SHP77 (cell line): ENCODE data around the gene SOX30.

ENCODE experiments used
- DNase-seq, 2 experiments: peaks; one replicate each; lab custom pipeline; 2025; lab: John Stamatoyannopoulos, UW

SOX30 gene

DNA sequence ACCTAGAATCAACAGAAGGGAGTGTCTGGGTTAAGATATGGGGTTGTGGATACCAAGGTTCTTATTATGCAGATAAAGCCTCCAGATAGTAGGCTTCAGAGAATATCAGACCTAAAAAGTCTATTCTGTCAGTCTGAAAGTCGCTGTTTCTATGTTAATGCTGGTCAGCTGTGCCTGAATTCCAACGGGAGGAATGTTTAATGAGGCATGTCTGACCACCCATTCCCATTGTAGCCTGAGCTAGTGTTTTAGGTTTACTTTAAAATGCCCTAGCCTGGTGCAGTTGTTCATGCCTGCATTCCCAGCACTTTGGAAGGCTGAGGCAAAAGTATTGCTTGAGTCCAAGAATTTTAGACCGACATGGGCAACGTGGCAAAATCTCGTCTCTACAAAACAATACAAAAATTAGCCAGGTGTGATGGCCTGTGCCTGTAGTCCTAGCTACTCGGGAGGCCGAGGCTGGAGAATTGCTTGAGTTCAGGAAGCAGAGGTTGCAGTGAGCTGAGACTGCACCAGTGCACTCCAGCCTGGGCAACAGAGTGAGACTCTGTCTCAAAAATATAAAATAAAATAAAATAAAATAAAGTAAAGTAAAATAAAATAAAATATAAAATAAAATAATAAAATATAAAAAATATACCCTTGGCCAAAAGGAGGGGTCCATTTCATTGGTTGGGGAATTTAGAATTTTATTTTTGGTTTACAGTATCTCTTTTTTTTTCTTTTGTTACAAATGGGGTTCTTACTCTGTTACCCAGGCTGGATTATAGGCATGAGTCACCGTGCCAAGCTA lies 7.8 kb upstream of the SOX30 start:
- DNase-seq, result no peak

- DNase-seq, result no peak
These were observed 6.7 kb upstream of the SOX30 start for GRCh38 chr5:157658893-157659292.

DNA sequence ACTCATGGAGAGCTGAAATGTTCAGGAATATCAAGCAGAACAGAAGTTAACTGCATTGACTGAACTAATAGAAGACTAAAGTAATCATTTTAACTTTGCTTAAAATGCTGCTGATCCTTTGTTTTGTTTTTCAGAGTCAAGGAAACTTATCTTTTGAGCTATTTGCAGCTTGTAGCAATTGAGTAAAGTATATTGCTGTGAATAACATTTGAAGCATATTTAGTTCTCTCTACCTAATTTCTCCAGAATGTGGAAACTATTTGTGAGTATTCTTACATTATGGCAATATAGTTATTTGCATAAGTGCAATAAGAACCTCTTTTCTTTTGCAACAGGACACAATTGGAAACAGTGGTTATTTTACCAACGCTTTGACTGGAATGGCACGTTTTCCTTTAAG lies 5.3 kb upstream of the SOX30 start:
- DNase-seq, result no peak

DNA sequence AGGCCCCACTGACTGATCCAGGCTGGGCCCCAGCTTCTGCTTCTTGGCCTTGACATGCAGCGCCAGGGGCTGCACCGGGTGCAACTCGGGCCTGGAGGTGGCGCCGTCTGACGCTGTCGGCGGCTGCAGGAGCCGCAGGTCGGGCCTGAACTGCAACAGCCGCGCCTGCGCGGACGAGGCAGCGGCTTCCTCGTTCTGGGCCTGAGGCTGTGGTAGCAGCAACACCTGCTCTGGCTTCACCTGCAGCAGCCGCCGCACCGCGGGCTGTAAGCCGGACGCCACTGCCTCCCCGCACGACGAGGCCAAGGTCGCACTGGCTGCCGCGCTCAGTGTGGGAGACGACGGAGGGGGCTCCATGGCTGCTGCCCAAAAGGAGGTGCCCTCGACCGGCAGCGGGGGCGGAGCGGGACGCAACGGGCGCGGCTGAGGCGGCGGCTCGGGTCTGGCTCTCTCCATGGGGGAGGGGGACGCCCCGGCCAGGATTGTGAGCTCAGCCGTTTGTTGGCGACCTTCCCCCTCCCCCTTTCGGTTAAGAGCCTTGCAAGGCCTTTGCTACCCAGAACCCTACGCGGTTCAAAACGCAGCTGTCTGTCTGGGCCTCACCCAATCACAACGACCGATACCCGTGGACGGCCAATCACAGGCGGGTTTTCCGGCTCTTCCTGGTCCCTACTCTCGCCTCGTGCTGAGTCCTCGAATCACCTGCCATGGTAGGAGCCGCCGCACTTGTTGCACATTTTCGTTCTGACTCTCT lies 438 bp downstream of the SOX30 start:
- DNase-seq, result no peak

DNA sequence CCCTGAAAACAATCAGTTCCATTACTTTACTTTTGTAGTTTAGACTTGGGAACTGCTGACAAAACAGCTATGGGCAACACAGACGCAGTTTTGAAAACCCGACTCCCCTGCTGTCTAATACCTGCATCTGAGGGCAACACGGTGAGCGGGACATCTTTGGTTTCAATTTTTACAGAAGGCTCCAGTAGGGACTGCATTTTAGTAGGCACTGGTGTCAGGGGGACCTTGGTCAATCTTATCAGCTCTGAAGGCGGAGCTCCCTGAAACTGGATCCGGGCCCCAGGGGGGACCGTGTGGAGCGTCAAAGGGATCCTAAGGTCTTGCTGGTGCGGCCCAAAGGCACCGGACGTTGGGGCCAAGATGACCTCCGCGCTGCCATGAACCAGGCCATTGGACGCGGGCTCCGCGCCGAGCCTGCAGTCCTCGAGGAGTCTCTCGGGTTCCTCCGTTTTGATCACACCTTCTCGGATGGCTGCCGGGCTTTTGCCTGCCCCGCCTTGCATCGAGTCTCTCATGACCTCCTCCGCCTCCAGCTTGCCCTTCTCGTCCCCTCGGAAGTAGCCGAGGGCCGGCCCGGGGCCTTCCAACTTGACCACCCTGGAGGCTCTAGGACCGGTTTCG lies 1.1 kb downstream of the SOX30 start:
- no peak for DNase-seq

GRCh38 chr5:157649101-157649500 lies 3.1 kb downstream of the SOX30 start:
- DNase-seq, result no peak

DNA sequence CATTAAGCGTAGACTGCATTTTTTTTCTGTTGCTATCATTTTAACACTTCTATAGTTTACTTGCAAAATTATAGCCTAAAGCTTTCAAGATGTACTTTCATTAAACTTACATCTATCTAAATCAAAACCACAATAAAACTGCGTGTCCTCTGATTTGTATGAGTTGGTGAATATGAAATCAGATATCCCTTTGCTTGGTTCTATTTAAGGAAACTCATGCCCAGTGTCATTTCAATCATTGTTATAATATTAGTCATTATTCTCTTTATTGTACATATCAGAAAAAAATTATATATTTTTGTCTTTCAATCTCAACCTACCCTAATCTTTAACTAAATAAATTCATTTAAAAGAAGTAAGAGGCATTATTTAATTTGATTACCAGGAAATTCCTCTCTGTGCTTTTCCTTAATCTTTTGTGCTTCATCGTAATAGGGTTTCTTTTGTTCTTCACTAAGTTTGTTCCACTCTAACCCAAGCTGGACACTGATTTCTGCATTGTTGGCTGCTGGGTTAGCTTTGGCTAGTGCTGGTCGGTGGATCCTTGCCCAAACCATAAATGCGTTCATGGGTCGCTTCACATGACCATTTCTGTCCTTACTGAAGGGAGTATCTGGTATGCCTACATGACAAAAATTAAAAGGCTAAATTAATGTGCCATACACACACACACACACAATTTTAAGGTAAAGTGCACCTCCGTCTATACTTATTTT lies 3.8 kb downstream of the SOX30 start:
- no peak for DNase-seq

GRCh38 chr5:157640406-157641066 lies 11.7 kb downstream of the SOX30 start:
- DNase-seq, result no peak

GRCh38 chr5:157630341-157630740 lies 21.9 kb downstream of the SOX30 start:
- no peak for DNase-seq

GRCh38 chr5:157626831-157627230 lies 25.4 kb downstream of the SOX30 start:
- no peak for DNase-seq

- no peak for DNase-seq
These were observed 28.1 kb downstream of the SOX30 start for GRCh38 chr5:157624144-157624543.

- DNase-seq, result no peak
These were observed 31.5 kb downstream of the SOX30 start for GRCh38 chr5:157620776-157621175.

DNA sequence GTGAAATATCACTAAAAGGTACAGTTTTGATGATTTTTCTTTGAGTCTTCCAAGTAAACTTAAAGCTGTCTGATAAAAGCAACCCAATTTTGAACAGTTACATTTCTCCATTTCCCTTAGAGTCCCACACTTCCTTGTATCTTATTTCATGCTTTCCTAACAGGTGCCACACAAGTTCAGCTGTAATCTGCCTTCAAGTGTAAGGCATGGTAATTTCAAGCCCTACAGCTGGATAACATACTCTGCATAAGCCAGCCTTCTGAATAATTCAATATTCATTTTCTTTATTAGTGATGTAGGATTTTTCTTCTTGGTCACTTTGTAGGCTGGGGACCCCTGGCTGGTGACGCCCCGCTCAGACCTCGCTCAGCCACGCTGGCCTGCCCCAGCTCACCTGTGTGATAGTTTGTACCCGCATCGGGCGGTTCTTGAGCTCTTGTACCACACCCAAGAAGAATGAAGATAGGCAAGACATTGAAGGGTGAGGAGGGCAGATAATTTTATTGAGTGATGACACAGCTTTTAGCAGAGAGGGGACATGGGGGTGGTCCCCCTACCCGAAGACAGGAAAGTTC lies 34.0 kb downstream of the SOX30 start:
- DNase-seq, result no peak

DNA sequence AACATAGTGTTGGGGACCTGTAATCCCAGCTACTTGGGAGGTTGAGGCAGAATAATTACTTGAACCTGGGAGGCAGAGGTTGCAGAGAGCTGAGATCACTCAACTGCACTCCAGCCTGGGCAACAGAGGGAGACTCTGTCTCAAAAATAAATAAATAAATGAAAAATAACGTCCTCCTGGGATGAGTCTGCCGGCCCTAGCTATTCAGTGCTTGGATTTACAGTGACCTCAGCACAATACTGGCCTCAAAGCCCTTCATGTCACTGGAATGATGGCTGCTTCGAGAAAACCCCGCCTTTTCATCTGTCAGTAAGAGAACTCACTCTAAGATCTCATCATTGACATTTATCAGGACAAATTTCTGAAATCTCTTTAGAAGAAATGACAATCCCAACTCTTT lies 35.5 kb downstream of the SOX30 start:
- DNase-seq, result no peak

DNA sequence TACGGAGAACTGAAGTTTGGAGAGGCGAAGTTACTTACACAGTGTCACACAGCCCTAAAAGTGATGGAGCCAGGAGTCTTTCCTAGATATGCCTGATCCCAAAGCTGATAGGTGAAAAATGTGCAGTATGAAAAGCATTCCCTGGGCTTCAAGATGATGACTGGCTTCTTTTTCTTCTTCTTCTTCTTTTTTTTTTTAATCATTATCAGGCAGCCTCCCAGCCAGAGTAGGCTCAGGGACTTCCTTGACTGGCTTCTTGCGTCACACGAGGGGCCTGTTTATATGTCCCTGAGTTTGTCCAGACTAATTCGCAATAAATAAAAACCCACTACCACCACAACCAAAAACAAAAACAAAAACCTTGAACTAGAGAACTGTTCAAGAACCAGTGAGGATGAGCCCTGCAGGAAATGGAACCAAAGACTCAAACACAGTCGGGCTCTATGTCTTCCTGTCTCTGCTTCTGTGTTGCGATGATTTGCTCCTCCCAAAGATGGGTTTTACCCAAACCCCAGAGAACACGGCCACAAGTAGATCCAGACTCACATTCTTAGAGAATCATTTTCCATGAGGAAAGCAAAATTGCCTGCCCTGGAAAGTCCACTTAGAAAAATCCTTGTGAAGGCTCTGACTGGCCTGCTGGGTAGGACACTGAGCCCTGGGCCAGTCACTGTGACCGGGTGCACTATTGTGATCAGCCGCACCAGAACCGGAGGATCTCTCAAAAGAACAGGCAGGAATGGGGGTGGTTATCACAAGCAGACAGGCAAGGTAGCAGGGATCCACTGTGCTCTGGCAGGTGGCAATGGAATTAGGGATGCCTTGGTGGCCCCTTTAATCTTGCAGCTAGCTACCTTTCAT lies 38.6 kb downstream of the SOX30 start:
- no peak for DNase-seq

- DNase-seq, result no peak
These were observed 39.7 kb downstream of the SOX30 start for GRCh38 chr5:157612581-157612980.

DNA sequence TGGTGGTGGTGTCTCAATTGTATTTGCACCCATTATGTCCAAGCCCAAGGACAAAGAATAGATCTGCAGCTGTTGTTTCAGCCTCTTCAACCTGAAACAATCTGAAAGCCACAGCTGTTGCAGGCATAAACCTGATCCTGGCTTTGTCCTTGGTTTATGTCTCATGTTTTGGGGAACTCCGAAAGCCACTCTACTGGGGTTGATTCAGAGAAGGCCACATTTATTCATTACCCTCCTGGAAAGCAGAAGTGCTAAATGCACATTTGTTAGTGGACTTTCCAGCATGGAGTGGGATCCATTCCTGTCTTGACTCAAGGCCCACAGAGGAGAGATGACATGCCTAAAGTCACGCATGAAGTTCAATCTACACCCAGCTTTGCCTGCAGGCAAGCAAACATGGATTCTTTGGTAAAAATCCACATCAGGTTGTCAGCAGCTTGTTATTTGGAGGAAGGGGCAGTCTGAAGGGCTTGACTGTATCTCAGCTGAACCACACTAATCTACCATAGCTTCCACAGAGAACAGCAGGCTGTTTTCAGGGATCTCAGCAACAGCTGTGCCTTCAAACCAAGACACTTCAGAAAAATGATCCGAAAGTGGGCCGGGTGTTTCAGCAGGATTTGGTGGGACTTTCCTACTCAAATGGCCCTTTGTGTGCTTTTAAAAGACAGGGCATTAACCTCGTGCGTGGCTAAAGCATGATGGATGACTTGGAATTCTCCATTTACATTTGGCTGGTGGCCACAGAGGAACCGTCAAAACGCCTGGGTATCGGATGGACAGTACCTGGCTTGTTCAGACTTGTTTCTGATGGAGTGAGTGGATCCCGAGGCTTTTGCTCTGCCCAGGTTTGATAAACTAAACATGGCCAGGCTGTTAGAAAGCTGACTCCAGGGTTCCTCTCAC lies 40.4 kb downstream of the SOX30 start:
- peak; percentile 46 to 71 for DNase-seq

DNA sequence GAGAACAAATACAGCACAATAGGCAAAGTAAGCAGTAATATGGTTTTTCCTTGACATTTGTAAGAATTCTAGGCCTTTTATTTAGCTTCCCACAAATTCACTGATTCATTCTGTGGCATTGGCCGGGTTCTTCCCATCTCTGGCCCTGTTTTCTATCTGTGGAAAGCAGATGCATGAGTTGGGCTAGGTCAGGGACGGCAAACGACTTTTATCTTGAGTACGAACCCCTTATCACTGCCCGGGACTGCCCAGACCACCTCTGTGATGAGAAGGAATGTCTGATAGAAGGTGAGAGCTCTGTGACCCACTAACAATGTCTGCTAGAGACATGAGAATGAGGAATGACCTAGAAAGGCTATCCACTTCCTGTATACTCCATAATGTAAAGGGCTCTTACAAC lies 41.2 kb downstream of the SOX30 start:
- DNase-seq, result no peak

- no peak for DNase-seq
These were observed 43.2 kb downstream of the SOX30 start for GRCh38 chr5:157608972-157609565.
